Activated CD4-positive, alpha-beta T cell treated with anti-CD3 and anti-CD28 coated beads for 1 hour (primary cell): ENCODE data around the gene DHRS4.
A peak's percentile ranks its signal among the peaks of the same experiment; 100 is the strongest.
"Not testable (repeated sequence)": the region's sequence is repeated elsewhere in the genome, so short reads cannot be mapped to it uniquely, and the experiment has no call there.

Experiments
- DNase-seq: peaks from one replicate; pipeline ENCODE4 v3.0.0-alpha.2; 2020

Gene DHRS4

GRCh38 chr14:23941669-23942068 lies 11.9 kb upstream of the DHRS4 start:
- DNase-seq: no peak

DNA sequence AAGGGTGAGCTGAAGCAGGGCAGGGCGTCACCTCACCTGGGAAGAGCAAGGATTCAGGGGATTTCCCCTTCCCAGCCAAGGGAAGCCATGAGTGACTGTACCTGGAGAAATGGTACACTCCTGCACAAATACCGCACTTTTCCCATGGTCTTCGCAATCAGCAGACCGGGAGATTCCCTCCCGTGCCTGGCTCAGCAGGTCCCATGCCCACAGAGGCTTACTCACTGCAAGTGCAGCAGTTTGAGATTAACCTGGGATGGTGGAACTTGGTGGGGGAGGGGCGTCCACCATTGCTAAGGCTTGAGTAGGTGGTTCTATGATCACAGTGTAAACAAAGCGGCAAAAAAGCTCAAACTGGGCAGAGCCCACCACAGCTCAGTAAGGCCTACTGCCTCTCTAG lies 11.0 kb upstream of the DHRS4 start:
- no peak for DNase-seq

GRCh38 chr14:23949069-23949468 lies 4.5 kb upstream of the DHRS4 start:
- DNase-seq: not testable (repeated sequence)

DNA sequence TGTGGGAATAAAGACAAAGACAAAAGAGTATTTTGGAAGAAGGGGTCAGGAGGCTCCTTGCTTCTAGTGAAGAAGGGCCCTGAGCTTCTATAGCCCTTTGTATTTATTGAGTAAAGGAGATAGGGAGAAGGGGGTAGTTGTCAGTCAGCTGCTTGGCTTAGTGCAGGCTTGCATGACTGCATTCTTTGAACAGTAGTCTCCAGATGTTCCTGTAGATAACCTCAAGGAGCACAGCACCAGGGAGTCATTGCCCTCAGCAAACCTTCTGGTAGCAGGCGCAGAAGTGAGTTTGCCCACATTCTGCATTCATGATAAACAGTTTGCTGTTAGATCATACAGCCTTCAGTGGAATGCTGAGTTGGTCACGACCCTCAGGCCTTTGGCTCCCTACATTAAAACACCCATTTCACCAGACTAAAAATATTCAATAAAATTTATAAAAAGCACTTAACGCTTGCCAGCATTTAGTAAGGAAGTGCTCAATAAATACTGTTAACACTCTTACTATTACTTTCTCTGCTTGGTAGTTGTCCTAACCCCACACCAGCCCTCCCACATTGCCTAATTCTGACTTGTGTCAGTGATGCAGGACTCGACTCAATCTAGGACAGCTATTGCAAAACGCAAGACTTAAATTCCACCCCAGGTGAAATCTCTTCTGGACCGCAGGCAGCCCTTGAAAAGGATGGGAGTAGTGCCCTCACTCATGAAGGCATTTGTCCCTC lies 3.0 kb upstream of the DHRS4 start:
- no peak for DNase-seq

GRCh38 chr14:23951136-23951466 lies 2.5 kb upstream of the DHRS4 start:
- not testable (repeated sequence) for DNase-seq

DNA sequence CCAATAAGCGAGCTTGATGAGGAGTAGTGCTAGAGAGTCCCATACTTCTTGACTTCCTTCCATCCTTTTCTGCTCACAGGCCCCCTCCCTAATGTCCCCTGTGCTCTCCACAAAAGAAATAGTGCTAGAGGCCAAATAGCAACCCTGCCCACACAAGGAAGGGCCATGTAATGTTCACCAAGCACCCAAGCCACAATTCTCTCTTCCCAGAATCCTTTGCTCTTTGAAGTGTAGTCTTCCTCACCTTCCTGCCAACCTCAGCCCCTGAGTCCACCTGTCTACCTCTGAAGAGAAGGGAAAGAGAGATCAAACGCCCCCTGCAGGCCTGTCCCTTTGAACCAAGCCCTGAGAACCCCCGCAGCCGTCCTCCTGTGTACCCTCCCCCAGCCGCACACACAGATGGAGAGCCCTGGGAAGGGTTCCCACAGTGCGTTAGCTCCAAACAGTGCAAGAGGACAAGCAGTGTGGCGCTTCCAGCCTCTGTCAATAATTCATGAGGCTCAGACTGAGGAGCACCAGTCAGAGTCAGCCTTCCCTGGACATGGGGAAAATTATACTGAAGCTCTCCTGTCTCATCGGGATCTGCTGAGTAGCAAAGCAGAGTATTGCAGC lies 1.9 kb upstream of the DHRS4 start:
- DNase-seq: no peak

DNA sequence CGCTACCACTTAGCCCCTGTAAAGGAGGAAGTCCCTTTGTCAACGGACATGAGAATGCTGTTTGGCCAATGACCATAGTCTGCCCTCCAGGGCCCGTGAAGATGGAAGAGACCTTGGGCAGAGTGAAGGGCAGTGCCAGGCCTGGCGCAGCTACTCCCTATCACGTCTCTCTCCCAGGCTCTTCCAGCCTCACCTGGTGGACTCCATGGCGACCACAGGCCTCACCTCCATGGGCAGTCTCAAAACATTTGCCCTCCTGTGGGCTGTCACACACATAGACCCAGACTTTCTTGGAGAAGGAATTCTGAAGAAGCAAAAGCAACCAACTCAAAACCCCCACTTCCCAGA lies 480 bp upstream of the DHRS4 start:
- not testable (repeated sequence) for DNase-seq

DNA sequence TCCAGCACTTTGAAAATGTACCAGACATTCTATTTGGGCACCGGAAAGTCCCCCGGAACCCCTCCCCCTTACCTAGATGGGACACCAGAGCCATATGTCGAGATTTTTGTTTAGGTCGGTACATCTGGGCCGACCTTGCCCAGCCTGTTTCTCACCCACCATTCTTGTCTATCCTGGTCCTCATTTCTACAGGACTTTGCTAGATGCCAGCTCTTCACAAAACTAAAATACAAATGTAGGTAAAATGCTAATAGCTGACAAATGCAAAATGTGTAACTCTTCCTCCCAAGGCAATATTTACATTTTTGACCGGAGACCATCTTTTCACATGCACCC lies 677 bp downstream of the DHRS4 start:
- DNase-seq: not testable (repeated sequence)

DNA sequence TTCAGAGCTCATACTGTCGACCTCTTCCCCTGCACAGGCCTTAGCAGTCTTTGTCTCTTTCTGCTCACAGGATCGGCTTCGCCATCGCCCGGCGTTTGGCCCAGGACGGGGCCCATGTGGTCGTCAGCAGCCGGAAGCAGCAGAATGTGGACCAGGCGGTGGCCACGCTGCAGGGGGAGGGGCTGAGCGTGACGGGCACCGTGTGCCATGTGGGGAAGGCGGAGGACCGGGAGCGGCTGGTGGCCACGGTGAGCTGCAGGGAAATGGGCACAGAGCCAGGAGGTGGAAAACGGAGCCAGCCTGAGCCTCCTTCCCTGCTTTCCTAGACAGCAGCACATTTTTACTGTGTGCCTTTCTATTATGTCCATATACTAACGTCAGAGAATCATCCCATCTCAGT lies 1.4 kb downstream of the DHRS4 start:
- DNase-seq: not testable (repeated sequence)

DNA sequence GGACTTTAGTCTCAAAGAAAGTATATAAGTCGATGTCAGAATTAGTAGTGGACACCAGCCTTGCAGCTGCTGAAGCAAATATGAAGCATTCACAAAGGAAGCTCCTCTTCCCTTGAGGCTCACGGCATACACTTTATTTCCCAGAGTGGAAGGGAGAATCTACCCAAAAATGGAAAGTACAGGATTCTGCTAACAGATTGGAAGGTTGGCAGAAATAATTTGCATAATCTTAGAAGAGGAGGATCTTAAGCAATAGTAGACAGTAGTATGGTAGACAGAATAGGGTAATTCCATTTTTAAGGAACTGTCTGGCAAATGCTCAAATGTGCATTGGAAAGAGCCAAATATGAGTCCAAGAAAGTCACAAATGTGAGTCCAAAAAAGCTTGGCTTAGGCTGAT lies 2.2 kb downstream of the DHRS4 start:
- not testable (repeated sequence) for DNase-seq

GRCh38 chr14:23957913-23958569 lies 4.5 kb downstream of the DHRS4 start:
- not testable (repeated sequence) for DNase-seq

DNA sequence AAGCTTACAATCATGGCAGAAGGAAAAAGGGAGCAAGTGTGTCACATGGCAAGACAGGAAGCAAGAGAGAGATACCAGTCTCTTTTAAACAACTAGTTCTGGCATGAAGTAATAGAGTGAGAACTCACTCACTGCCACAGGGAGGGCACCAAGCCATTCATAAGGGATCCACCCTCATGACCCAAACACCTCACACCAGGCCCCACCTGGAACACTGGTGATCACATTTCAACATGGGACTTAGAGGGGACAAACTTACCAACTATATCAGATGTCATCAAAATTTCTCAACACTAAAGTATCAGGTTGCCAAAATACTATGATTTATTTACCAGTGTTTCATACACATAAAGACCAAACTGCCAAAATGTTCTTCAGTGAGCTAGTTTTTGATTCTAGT lies 7.3 kb downstream of the DHRS4 start:
- DNase-seq: not testable (repeated sequence)

GRCh38 chr14:23961704-23962103 lies 8.1 kb downstream of the DHRS4 start:
- DNase-seq: not testable (repeated sequence)

DNA sequence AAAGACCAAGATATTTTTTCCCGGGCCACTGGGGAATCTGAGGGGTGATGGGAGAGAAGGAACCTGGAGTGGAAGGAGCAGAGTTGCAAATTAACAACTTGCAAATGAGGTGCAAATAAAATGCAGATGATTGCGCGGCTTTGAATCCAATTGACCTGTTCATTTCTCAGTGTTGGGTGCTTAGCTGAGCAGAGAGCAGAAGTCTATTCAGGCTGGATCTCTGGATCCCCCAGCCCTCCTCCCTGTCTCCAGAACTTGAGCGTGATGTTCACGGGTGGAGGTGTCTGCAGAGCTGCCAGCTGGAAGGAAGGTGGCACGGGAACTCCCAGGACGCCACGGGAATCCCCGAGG lies 15.5 kb downstream of the DHRS4 start:
- DNase-seq: not testable (repeated sequence)

- DNase-seq: peak; percentile 41
Observed at GRCh38 chr14:23969481-23970282, 16.1 kb downstream of the DHRS4 start.

- not testable (repeated sequence) for DNase-seq
Observed at GRCh38 chr14:23970283-23970659, 16.7 kb downstream of the DHRS4 start.

DNA sequence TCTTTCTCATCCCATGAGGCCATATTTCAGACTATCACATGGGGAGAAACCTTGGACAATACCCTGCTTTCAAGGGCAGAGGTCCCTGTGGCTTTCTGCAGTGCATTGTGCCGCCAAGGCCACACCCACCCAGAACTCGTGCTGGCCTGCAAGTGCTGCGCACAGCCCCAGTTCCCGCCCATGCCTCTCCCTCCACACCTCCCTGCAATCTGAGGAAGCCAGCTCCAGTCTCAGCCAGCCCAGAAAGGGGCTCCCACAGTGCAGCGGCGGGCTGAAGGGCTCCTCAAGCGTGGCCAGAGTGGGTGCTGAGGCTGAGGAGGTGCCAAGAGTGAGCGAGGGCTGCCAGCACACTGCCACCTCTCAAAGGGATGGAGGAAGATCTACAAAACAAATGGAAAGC lies 19.6 kb downstream of the DHRS4 start:
- DNase-seq: not testable (repeated sequence)

DNA sequence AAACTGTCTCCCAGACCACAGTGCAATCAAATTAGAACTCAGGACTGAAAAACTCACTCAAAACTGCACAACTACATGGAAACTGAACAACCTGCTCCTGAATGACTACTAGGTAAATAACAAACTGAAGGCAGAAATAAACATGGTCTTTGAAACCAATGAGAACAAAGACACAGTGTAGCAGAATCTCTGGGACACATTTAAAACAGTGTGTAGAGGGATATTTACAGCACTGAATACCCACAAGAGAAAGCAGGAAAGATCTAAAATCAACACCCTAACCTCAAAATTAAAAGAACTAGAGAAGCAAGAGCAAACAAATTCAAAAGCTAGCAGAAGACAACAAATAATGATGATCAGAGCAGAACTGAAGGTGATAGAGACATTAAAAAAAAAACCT lies 20.5 kb downstream of the DHRS4 start:
- not testable (repeated sequence) for DNase-seq

DNA sequence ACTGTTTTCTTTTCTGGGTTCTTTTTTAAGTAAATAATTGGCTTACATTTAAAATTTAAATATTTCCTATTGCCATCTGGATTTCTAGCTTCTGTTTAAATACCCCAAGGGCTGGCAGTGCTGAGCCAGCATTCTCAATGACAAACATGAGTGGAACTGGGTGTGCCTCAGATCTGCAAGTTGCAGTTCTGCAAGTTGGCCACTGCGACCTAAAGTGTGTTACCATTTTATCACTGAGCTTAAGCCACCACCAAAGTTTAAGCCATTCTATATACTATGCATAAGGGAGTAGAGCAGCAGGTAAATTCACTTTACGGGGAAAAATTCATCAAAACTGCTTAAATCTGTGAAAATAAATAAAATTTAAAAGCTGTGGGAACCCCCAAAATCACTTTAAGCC lies 23.6 kb downstream of the DHRS4 start:
- DNase-seq: not testable (repeated sequence)

- not testable (repeated sequence) for DNase-seq
Observed at GRCh38 chr14:23981951-23982813, 28.6 kb downstream of the DHRS4 start.

- no peak for DNase-seq
Observed at GRCh38 chr14:23984891-23985602, 31.5 kb downstream of the DHRS4 start.

DNA sequence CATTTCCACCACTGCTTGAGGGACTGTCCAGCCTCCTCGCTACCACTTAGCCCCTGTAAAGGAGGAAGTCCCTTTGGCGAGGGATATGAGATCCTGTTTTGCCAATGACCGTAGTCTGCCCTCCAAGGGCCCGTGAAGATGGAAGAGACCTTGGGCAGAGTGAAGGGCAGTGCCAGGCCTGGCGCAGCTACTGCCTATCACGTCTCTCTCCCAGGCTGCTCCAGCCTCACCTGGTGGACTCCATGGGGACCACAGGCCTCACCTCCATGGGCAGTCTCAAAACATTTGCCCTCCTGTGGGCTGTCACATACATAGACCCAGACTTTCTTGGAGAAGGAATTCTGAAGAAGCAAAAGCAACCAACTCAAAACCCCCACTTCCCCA lies 34.6 kb downstream of the DHRS4 start:
- not testable (repeated sequence) for DNase-seq
